NCI-H2227 (cell line): ENCODE results near the gene SEPTIN14.
"Not testable (repeated sequence)": the region's sequence is repeated elsewhere in the genome, so short reads cannot be mapped to it uniquely, and the experiment has no call there.

Source experiments
- DNase-seq: peaks from one replicate; lab custom pipeline; 2025; ENCODE audit not compliant: unreplicated experiment; lab: John Stamatoyannopoulos, UW

Gene SEPTIN14

DNA sequence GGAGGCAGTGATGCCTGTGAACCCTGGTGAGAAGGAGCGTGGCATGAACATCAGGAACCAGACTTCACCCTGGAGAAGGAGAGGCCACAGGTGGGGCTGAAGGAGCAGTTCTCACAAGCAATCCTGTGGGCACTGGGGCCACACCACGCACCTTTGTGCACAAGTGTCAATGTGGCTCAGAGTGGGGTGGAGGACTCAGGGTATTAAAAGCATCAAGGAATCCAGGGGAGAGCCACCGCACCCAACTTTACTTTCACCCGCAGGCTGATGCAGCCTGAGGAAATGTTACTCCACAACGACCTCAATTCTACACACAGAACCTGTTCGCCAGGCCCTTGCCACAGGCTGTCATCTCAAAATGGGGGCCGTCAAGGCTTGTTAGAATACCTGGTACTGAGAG, 77.1 kb downstream of the SEPTIN14 start:
- DNase-seq: not testable (repeated sequence)

DNA sequence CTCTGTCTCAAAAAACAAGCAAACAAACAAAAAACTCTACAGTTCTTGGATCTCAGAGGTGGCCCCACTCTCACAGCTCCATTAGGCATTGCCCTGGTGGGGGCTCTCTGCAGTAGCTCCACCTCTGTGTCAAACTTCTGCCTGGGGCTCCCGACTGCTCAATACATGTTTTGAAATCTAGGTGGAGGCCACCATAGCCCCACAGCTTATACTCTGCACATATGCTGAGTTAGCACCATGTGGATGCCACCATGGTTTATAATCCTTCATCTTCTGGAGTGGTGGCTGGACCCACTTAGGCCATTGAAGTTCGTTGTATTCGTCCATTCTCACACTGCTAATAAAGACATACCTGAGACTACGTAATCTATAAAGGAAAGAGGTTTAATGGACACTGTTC, 78.4 kb downstream of the SEPTIN14 start:
- no peak for DNase-seq

DNA sequence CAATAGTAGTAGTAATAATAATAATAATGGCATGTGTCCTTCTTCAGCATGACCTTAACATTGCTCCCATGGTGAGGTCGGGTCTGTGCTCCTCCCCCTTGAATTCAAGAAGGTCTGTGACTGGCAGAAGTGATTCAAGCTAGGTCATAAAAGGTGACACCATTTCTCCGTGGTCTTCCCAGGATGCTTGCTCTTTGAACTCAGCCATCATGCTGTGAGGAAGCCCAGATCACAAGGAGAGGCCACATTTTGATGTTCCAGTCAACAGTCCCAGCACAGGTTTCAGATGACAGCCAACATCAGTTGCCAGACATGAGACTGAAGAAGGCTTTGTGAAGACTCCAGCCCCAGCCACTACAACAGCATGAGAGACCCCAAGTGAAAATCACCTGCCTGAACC, 83.9 kb downstream of the SEPTIN14 start:
- DNase-seq: no peak

DNA sequence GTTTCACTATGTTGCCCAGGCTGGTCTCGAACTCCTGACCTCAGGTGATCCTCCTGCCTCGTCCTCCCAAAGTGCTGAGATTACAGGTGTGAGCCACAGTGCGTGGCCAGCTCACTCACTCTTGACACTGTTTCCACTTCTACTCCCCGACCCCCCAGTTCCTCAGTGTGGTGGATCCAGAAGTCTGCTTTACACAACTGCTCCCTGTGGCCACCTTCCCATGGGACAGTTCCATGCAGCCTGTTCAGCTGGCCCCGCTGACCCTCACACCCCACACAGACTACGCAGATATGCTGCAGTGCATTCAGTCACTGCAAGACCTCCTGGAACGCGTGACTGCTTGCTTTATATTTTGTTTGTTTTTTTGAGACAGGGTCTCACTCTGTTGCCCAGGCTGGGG, 86.4 kb downstream of the SEPTIN14 start:
- DNase-seq: no peak

DNA sequence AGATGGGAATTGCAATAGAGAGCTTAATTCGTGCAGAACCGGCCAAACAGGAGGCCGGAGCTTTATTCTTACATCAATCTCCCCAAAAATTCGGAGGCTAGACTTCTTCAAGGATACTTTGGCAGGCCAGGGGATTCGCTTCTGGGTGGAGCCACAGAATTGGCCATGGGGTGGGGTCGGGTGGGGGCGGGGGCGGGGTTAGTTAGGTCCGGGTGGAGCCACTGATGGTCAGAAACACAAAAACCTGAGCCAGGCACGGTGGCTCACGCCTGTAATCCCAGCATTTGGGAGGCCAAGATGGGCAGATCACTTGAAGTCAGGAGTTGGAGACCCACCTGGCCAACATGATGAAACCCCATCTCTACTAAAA, 87.5 kb downstream of the SEPTIN14 start:
- DNase-seq: no peak

DNA sequence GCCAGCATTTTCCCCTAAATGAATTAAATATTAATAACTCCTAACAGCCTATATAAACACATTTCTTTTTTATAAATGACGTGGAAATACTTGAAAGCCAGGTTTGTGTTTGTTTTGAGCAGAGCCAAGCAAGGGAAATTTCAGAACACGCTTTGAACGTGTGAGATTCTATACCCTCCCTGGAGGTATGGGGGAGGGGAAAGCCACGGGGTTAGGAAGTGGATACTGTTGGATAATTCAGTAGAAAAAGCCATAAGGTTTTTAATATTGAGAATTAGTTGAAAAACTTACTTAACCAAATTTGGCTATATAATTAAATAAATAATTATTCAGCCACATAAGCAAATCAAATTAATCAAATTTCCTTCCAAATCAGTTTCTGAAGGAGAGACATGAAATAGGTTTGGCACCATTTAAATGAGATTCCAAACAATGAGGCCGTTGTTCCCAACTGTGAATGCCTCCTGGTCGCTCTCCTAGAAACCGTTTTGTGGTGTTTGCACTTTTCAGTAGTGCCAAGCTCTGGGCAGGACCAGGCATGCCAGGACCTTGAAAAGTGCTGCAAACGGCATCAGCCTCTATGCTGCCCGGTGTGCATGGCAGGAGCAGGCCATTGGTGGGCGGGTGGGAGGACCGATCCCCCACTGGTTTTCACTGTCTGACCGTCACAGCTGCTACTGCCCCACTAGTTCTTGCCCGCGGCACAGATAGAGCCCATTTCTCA, 88.1 kb downstream of the SEPTIN14 start:
- DNase-seq: no peak

DNA sequence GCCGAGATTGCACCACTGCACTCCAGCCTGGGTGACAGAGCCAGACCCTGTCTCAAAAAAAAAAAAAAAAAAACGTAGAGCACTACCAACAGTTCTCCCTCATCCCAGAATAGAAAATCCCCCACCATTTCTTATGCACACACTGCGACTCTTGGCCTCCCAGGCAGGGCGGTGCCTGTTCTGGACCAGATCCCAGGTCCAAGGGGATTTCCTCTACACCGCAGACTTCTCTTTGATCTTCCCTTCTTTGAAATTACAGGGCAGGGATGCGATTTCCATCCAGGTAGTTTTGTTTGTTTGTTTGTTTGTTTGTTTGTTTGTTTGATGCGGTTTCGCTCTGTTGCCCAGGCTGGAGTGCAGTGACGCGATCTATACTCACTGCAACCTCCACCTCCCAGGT, 91.8 kb downstream of the SEPTIN14 start:
- DNase-seq: no peak

DNA sequence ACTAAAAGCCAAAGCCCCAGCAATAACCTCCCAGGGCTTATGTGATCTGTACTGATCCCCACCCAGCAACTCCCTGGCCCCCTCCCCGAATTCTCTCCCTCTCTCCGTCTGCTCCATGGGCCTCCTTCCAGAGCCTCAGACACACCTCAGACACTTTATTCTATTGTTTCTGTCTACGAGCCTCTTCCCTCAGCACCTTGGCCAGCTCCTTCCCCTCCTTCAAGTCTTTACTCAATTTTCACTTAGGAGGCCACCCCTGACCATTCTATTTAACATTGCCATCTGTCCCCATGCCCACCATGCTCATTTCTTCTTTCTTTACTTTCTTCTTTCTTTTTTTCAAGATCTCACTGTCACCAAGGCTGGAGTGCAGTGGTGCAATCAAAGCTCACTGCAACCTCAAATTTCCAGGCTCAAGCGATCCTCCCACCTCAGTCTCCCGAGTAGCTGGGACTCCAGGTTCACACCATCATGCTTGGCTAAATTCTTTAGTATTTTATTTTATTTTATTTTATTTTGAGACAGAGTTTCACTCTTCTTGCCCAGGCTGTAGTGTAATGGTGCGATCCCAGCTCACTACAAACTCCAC, 109.2 kb downstream of the SEPTIN14 start:
- not testable (repeated sequence) for DNase-seq

DNA sequence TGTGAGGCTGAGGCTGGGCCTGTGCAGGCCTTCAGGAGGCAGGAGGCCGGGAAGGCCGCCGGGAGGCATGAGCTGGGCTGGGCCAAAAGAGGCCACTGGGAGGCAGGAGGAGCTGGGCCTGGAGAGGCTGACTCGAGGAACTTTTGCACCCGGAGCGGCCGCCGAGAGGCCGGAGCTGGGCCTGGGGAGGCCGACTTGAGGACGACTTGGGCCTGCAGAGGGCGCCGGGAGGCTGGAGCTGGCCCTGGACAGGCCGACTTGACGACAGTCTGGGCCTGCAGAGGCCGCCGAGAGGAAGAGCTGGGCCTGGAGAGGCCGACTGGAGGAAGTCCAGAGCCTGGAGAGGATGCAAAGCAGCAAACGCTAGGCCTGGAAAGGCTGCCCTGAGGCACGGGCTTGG, 117.8 kb downstream of the SEPTIN14 start:
- not testable (repeated sequence) for DNase-seq
